Trophoblast cell (in vitro differentiated cells and primary cell): ENCODE data around the gene FGGY.
A peak's percentile ranks its signal among the peaks of the same experiment; 100 is the strongest.

Source experiments
- DNase-seq, 2 donors: peaks; one replicate each; pipeline ENCODE4 v3.0.0-alpha.2; 2016
- H2AFZ ChIP-seq: 2 replicates; pipeline ENCODE4 v1.6.1; 2013; ENCODE audit warnings: low read length, moderate library complexity, mild to moderate bottlenecking; ENCODE audit not compliant: insufficient read depth, poor library complexity
- H2AK5ac ChIP-seq: 2 replicates; pipeline ENCODE4 v1.6.1; 2013; ENCODE audit warnings: mild to moderate bottlenecking, low read length
- H2BK120ac ChIP-seq: 2 replicates; pipeline ENCODE4 v1.6.1; 2013; ENCODE audit warnings: low read length, mild to moderate bottlenecking, moderate library complexity; ENCODE audit not compliant: insufficient read depth, poor library complexity
- H2BK12ac ChIP-seq: 2 replicates; pipeline ENCODE4 v1.6.1; 2013; ENCODE audit warnings: mild to moderate bottlenecking, low read length, moderate library complexity
- H2BK5ac ChIP-seq: 2 replicates; pipeline ENCODE4 v1.6.1; 2013; ENCODE audit warnings: low read length, low read depth, moderate library complexity, mild to moderate bottlenecking; ENCODE audit not compliant: poor library complexity
- H3K14ac ChIP-seq: 2 replicates; pipeline ENCODE4 v1.6.1; 2013; ENCODE audit warnings: mild to moderate bottlenecking, low read length
- H3K18ac ChIP-seq: 2 replicates; pipeline ENCODE4 v1.6.1; 2013; ENCODE audit warnings: mild to moderate bottlenecking, low read length
- H3K23ac ChIP-seq: 2 replicates; pipeline ENCODE4 v1.6.1; 2013; ENCODE audit warnings: low read length
- H3K27ac ChIP-seq: 2 replicates; pipeline ENCODE4 v1.5.1; 2013; ENCODE audit warnings: low read depth, mild to moderate bottlenecking, inconsistent platforms, low read length, moderate library complexity
- H3K27me3 ChIP-seq: 2 replicates; pipeline ENCODE4 v1.6.1; 2013; ENCODE audit warnings: inconsistent platforms, mild to moderate bottlenecking, low read length, moderate library complexity; ENCODE audit not compliant: insufficient read depth
- H3K36me3 ChIP-seq, 2 experiments: 1 replicate in 1 of 2; 2 replicates in 1 of 2; pipeline ENCODE4 v1.6.1; 2013; ENCODE audit warnings: low read length in 2 of 2, mild to moderate bottlenecking in 2 of 2, moderate library complexity in 1 of 2; ENCODE audit not compliant: insufficient read depth in 2 of 2, control insufficient read depth in 1 of 2
- H3K4ac ChIP-seq: 2 replicates; pipeline ENCODE4 v1.6.1; 2013; ENCODE audit warnings: low read depth, mild to moderate bottlenecking, low read length, moderate library complexity
- H3K4me1 ChIP-seq, 2 experiments: 1 replicate in 1 of 2; 2 replicates in 1 of 2; pipeline ENCODE4 v1.6.1; 2013; ENCODE audit warnings: low read length in 2 of 2, mild to moderate bottlenecking in 2 of 2, moderate library complexity in 1 of 2; ENCODE audit not compliant: insufficient read depth in 2 of 2, control insufficient read depth in 1 of 2
- H3K4me2 ChIP-seq: 2 replicates; pipeline ENCODE4 v1.6.1; 2013; ENCODE audit warnings: inconsistent platforms, mild to moderate bottlenecking, low read length, moderate library complexity
- H3K4me3 ChIP-seq: 2 replicates; pipeline ENCODE4 v1.5.1; 2013; ENCODE audit warnings: mild to moderate bottlenecking, low read depth, low read length, inconsistent platforms
- H3K79me1 ChIP-seq: one replicate; pipeline ENCODE4 v1.6.1; 2013; ENCODE audit warnings: low read length
- H3K79me2 ChIP-seq: 2 replicates; pipeline ENCODE4 v1.6.1; 2013; ENCODE audit warnings: low read length, mild to moderate bottlenecking; ENCODE audit not compliant: control insufficient read depth, insufficient read depth, poor library complexity
- H3K9ac ChIP-seq: 2 replicates; pipeline ENCODE4 v1.6.1; 2013; ENCODE audit warnings: mild to moderate bottlenecking, low read length
- H3K9me3 ChIP-seq: 2 replicates; pipeline ENCODE4 v1.6.1; 2013; ENCODE audit warnings: low read depth, mild to moderate bottlenecking, control low read depth, inconsistent platforms, low read length; ENCODE audit not compliant: insufficient read depth
- H4K12ac ChIP-seq: 2 replicates; pipeline ENCODE4 v1.6.1; 2013; ENCODE audit warnings: low read depth, mild to moderate bottlenecking, low read length, moderate library complexity
- H4K8ac ChIP-seq: 2 replicates; pipeline ENCODE4 v1.6.1; 2013; ENCODE audit warnings: low read depth, mild to moderate bottlenecking, low read length, moderate library complexity
- H4K91ac ChIP-seq: one replicate; pipeline ENCODE4 v1.6.1; 2013; ENCODE audit warnings: low read depth, mild to moderate bottlenecking, low read length, moderate library complexity
- WGBS: extraction: QIAGEN DNeasy Blood & Tissue Kit; methylation state at CpG from one replicate; pipeline ENCODE4 v1.1.7; 2013; ENCODE audit warnings: missing lambda C conversion rate; ENCODE audit not compliant: insufficient read length, insufficient coverage; ENCODE audit errors: extremely low coverage; 5-methylcytosine and 5-hydroxymethylcytosine counted together

The FGGY gene

GRCh38 chr1:59766227-59766855, 469.4 kb downstream of the FGGY start:
- Histone ChIP-seq H4K91ac (no peak overlapping the region), H3K27ac (no peak overlapping the region), H3K79me2 (no peaks in the 10 kb centered on the region), H4K12ac (no peak overlapping the region), H3K4ac (no peak overlapping the region), H3K14ac (no peak overlapping the region), H3K27me3 (no peaks in the 10 kb centered on the region), H3K4me1 (peaks cover 6 to 8% of the 10 kb centered on the region in 2 experiments), H2BK5ac (no peak overlapping the region), H2BK12ac (peak overlapping the region; percentile 66), H3K4me3 (no peak overlapping the region), H3K23ac (no peak overlapping the region), H2AFZ (no peak overlapping the region), H3K9me3 (no peaks in the 10 kb centered on the region), H4K8ac (no peak overlapping the region), H3K36me3 (no peaks in the 10 kb centered on the region), H2AK5ac (no peak overlapping the region), H3K4me2 (no peak overlapping the region), H3K18ac (no peak overlapping the region), H2BK120ac (no peak overlapping the region), H3K9ac (no peak overlapping the region), H3K79me1 (no peaks in the 10 kb centered on the region)
- no peak for DNase-seq
- no CpG with 5 or more reads among the region's 9 CpGs for WGBS

GRCh38 chr1:59767119-59767518, 470.2 kb downstream of the FGGY start:
- H3K79me2 ChIP-seq = no peaks in the 10 kb centered on the region
- no peak overlapping the region for H4K91ac ChIP-seq
- H3K36me3 ChIP-seq = no peaks in the 10 kb centered on the region
- no peak overlapping the region for H4K12ac ChIP-seq
- no peaks in the 10 kb centered on the region for H3K79me1 ChIP-seq
- no peaks in the 10 kb centered on the region for H3K9me3 ChIP-seq
- no peak overlapping the region for H3K4me2 ChIP-seq
- H3K9ac ChIP-seq = no peak overlapping the region
- H2BK5ac ChIP-seq = no peak overlapping the region
- no peak for DNase-seq
- no peak overlapping the region for H3K4ac ChIP-seq
- no peak overlapping the region for H2AK5ac ChIP-seq
- WGBS = no CpG with 5 or more reads among the region's 2 CpGs
- no peak overlapping the region for H2AFZ ChIP-seq
- no peak overlapping the region for H3K14ac ChIP-seq
- H3K4me1 ChIP-seq = peaks cover 6 to 8% of the 10 kb centered on the region in 2 experiments
- no peak overlapping the region for H2BK120ac ChIP-seq
- no peak overlapping the region for H2BK12ac ChIP-seq
- no peak overlapping the region for H3K23ac ChIP-seq
- no peak overlapping the region for H3K18ac ChIP-seq
- no peak overlapping the region for H3K4me3 ChIP-seq
- no peak overlapping the region for H4K8ac ChIP-seq
- no peak overlapping the region for H3K27ac ChIP-seq
- H3K27me3 ChIP-seq = no peaks in the 10 kb centered on the region

GRCh38 chr1:59768792-59769735, 472.2 kb downstream of the FGGY start:
- Histone ChIP-seq H3K4ac (no peak overlapping the region), H3K23ac (no peak overlapping the region), H3K9me3 (no peaks in the 10 kb centered on the region), H4K8ac (no peak overlapping the region), H3K4me2 (peak overlapping the region; percentile 22), H3K4me1 (peaks cover 6 to 8% of the 10 kb centered on the region in 2 experiments), H3K14ac (no peak overlapping the region), H2AFZ (no peak overlapping the region), H4K12ac (no peak overlapping the region), H3K79me2 (no peaks in the 10 kb centered on the region), H3K36me3 (no peaks in the 10 kb centered on the region), H4K91ac (no peak overlapping the region), H3K9ac (no peak overlapping the region), H3K27me3 (no peaks in the 10 kb centered on the region), H3K4me3 (no peak overlapping the region), H2BK5ac (no peak overlapping the region), H3K18ac (no peak overlapping the region), H2AK5ac (no peak overlapping the region), H2BK120ac (no peak overlapping the region), H3K79me1 (no peaks in the 10 kb centered on the region), H3K27ac (no peak overlapping the region), H2BK12ac (peak overlapping the region; percentile 17)
- DNase-seq = no peak
- WGBS = no CpG with 5 or more reads among the region's 10 CpGs

GRCh38 chr1:59769736-59770095, 472.8 kb downstream of the FGGY start:
- Histone ChIP-seq H4K12ac (no peak overlapping the region), H3K4me3 (no peak overlapping the region), H4K91ac (no peak overlapping the region), H4K8ac (no peak overlapping the region), H3K79me1 (no peaks in the 10 kb centered on the region), H3K4ac (no peak overlapping the region), H3K9ac (no peak overlapping the region), H2AK5ac (no peak overlapping the region), H2BK120ac (no peak overlapping the region), H3K14ac (no peak overlapping the region), H3K23ac (no peak overlapping the region), H3K27me3 (no peaks in the 10 kb centered on the region), H3K4me2 (no peak overlapping the region), H3K79me2 (no peaks in the 10 kb centered on the region), H2BK12ac (no peak overlapping the region), H3K36me3 (no peaks in the 10 kb centered on the region), H2BK5ac (no peak overlapping the region), H3K9me3 (no peaks in the 10 kb centered on the region), H2AFZ (no peak overlapping the region), H3K4me1 (peaks cover 6 to 8% of the 10 kb centered on the region in 2 experiments), H3K27ac (no peak overlapping the region), H3K18ac (no peak overlapping the region)
- no CpG with 5 or more reads among the region's 4 CpGs for WGBS
- DNase-seq = no peak
